ENCODE measurements around the gene C2orf68. TPM values are rescaled to one million over a fixed set of nuclear protein-coding genes. Genes with fewer than 3 reads are reported as not detected.

C2orf68 gene
- total RNA-seq, 1 donor from 2014 or later: 47.5 TPM

DNA sequence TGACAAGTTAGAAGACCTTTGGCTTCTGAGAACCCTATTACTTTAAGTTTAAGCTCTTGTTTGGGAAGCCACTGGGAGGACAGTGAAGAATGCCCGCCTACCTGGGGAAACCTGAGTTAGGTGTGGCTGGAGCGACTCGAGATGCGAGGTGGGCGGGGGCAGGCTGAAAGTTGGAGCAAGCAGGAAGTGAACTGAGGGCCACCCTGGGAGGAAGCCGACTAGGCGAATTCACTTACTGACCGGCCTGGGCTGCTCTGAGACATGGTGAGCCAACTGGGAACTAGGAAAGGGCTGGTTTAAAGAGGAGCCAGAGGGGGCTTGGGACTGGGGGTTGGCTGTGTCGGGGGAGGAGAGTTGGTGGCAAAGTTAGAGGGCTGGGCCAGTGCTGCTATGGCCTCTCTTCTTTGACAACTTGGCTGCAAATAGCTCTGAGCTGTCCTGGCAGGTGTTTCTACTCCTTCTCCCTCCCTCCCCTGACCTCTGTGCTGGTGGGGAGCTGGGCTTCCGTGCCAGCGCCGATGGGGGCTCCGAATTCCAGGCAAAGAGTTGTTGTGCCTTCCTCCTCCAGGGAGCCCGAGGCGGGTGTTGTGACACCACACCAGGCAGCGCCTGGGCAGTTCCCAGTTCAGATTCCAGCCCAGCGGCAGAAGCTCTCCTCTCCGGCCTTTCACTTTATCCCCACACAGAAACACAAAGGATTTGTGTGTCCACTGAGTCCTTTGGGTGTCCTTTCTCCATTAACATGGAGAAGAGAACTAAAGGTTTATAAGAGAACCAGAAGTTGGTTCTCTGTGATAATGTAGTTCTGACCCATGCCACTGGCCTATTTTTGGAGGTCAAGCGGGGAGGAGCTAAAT is 34.3 kb downstream of the C2orf68 start, which contains the start of gene VAMP8:
Gene VAMP8, plus strand, starts transcription at position 201 of the 857 bp plus-strand sequence. Its CDS starts 61 bp downstream, at position 262.
- Mint-ChIP-seq H3K4me3 (ENCODE audit: unreplicated experiment) (peak within 1 kb of the TSS; percentile 91), H3K36me3 (ENCODE audit: low read depth, unreplicated experiment) (peaks cover 13% of the 10 kb centered on the region), H3K27me3 (ENCODE audit: unreplicated experiment) (peaks cover 4% of the 10 kb centered on the region), H3K4me1 (ENCODE audit: unreplicated experiment) (peaks cover 50% of the 10 kb centered on the region), H3K9me3 (ENCODE audit: unreplicated experiment) (no peaks in the 10 kb centered on the region), H3K27ac (ENCODE audit: unreplicated experiment) (peak within 1 kb of the TSS; percentile 95)
- TF ChIP-seq, protein P1, sequence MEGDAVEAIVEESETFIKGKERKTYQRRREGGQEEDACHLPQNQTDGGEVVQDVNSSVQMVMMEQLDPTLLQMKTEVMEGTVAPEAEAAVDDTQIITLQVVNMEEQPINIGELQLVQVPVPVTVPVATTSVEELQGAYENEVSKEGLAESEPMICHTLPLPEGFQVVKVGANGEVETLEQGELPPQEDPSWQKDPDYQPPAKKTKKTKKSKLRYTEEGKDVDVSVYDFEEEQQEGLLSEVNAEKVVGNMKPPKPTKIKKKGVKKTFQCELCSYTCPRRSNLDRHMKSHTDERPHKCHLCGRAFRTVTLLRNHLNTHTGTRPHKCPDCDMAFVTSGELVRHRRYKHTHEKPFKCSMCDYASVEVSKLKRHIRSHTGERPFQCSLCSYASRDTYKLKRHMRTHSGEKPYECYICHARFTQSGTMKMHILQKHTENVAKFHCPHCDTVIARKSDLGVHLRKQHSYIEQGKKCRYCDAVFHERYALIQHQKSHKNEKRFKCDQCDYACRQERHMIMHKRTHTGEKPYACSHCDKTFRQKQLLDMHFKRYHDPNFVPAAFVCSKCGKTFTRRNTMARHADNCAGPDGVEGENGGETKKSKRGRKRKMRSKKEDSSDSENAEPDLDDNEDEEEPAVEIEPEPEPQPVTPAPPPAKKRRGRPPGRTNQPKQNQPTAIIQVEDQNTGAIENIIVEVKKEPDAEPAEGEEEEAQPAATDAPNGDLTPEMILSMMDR (IDR thresholded peaks at IDR 0.05; ENCODE audit: unreplicated experiment): no peak
- no peak for DNase-seq (ENCODE audit: low spot score)

GRCh38 chr2:85577063-85577385 is 34.8 kb downstream of the C2orf68 start:
- Mint-ChIP-seq H3K9me3 (ENCODE audit: unreplicated experiment) (no peaks in the 10 kb centered on the region), H3K4me1 (ENCODE audit: unreplicated experiment) (peaks cover 44% of the 10 kb centered on the region), H3K27me3 (ENCODE audit: unreplicated experiment) (peaks cover 4% of the 10 kb centered on the region), H3K27ac (ENCODE audit: unreplicated experiment) (peak overlapping the region; percentile 95), H3K36me3 (ENCODE audit: low read depth, unreplicated experiment) (peaks cover 10% of the 10 kb centered on the region), H3K4me3 (ENCODE audit: unreplicated experiment) (peak overlapping the region; percentile 91)
- TF ChIP-seq, protein P1 (IDR thresholded peaks at IDR 0.05; ENCODE audit: unreplicated experiment): no peak
- no peak for DNase-seq (ENCODE audit: low spot score)

- H3K27me3 Mint-ChIP-seq (ENCODE audit: unreplicated experiment): peaks cover 6% of the 10 kb centered on the region
- no peak overlapping the region for H3K4me3 Mint-ChIP-seq (ENCODE audit: unreplicated experiment)
- TF ChIP-seq, protein P1 (IDR thresholded peaks at IDR 0.05; ENCODE audit: unreplicated experiment): no peak
- H3K27ac Mint-ChIP-seq (ENCODE audit: unreplicated experiment): peak overlapping the region; percentile 96
- peaks cover 3% of the 10 kb centered on the region for H3K36me3 Mint-ChIP-seq (ENCODE audit: low read depth, unreplicated experiment)
- DNase-seq (ENCODE audit: low spot score): no peak
- peaks cover 37% of the 10 kb centered on the region for H3K4me1 Mint-ChIP-seq (ENCODE audit: unreplicated experiment)
- H3K9me3 Mint-ChIP-seq (ENCODE audit: unreplicated experiment): no peaks in the 10 kb centered on the region
Measured at GRCh38 chr2:85575739-85576138, 36.1 kb downstream of the C2orf68 start.

DNA sequence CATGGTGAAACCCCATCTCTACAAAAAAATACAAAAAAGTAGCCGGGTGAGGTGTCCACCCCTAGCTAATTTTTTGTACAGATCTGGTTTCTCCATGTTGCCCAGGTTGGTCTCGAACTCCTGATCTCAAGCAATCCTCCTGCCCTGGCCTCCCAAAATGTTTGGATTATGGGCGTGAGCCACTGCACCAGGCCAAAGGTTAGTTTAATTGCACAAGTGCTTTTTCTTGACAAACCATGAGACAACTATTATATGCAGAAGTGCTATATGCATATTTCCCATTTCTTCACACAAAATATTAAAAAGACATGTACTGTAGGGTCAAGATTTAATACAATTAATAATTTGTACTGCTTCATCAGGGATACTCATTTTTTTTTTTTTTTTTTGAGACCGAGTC is 45.6 kb downstream of the C2orf68 start:
- peaks cover 2% of the 10 kb centered on the region for H3K27me3 Mint-ChIP-seq (ENCODE audit: unreplicated experiment)
- no peaks in the 10 kb centered on the region for H3K9me3 Mint-ChIP-seq (ENCODE audit: unreplicated experiment)
- no peak for DNase-seq (ENCODE audit: low spot score)
- H3K36me3 Mint-ChIP-seq (ENCODE audit: low read depth, unreplicated experiment): no peaks in the 10 kb centered on the region
- H3K27ac Mint-ChIP-seq (ENCODE audit: unreplicated experiment): no peak overlapping the region
- H3K4me1 Mint-ChIP-seq (ENCODE audit: unreplicated experiment): peaks cover 8% of the 10 kb centered on the region
- H3K4me3 Mint-ChIP-seq (ENCODE audit: unreplicated experiment): no peak overlapping the region
- TF ChIP-seq, protein P1 (IDR thresholded peaks at IDR 0.05; ENCODE audit: unreplicated experiment): no peak

GRCh38 chr2:85564144-85564563 is 47.7 kb downstream of the C2orf68 start:
- TF ChIP-seq, protein P1 (IDR thresholded peaks at IDR 0.05; ENCODE audit: unreplicated experiment): no peak
- no peak for DNase-seq (ENCODE audit: low spot score)
- peaks cover 3% of the 10 kb centered on the region for H3K27me3 Mint-ChIP-seq (ENCODE audit: unreplicated experiment)
- no peaks in the 10 kb centered on the region for H3K9me3 Mint-ChIP-seq (ENCODE audit: unreplicated experiment)
- H3K36me3 Mint-ChIP-seq (ENCODE audit: low read depth, unreplicated experiment): peaks cover 9% of the 10 kb centered on the region
- H3K4me1 Mint-ChIP-seq (ENCODE audit: unreplicated experiment): peaks cover 24% of the 10 kb centered on the region
- H3K27ac Mint-ChIP-seq (ENCODE audit: unreplicated experiment): no peak overlapping the region
- peak overlapping the region; percentile 14 for H3K4me3 Mint-ChIP-seq (ENCODE audit: unreplicated experiment)
